HepG2 (cell line): ENCODE data around the gene TBC1D1.

Experiments
- AGO1 ChIP-seq: fragments of 200-400 bp; formaldehyde crosslinking; IDR thresholded peaks from 2 replicates; pipeline ENCODE4 v1.6.1; 2017; ENCODE audit warnings: mild to moderate bottlenecking, low read depth, low read length, moderate library complexity; ENCODE audit not compliant: poor library complexity, severe bottlenecking
- EZH2 ChIP-seq: conservative IDR thresholded peaks from 2 replicates; pipeline ENCODE4 v1.6.1; 2012; ENCODE audit warnings: mild to moderate bottlenecking, low read depth, low read length, moderate library complexity
- HBP1 ChIP-seq: IDR thresholded peaks from 2 replicates; pipeline ENCODE4 v1.6.1; 2016; ENCODE audit warnings: low read depth, control low read depth
- HMGXB4 ChIP-seq, 2 experiments: sonication (generic) in 1 of 2; formaldehyde crosslinking in 1 of 2; IDR thresholded peaks; 2 replicates each; pipeline versions ENCODE4 v1.4.0 to v1.6.1; 2018 to 2020; ENCODE audit warnings: missing genetic modification reagents in 2 of 2, borderline replicate concordance in 1 of 2, low read depth in 1 of 2, mild to moderate bottlenecking in 1 of 2, missing biosample characterization in 1 of 2
- NFIB ChIP-seq: sonication (generic); formaldehyde crosslinking; IDR thresholded peaks from 2 replicates; pipeline ENCODE4 v1.9.0; 2021; ENCODE audit warnings: missing genetic modification reagents, mild to moderate bottlenecking, borderline replicate concordance
- PITX1 ChIP-seq: sonication (generic); formaldehyde crosslinking; IDR thresholded peaks from 2 replicates; pipeline ENCODE4 v1.5.1; 2020; ENCODE audit warnings: mild to moderate bottlenecking, missing genetic modification reagents
- ZBTB20 ChIP-seq: sonication (generic); formaldehyde crosslinking; IDR thresholded peaks from 2 replicates; pipeline ENCODE4 v1.8.1; 2023; ENCODE audit warnings: missing genetic modification reagents, low read depth, mild to moderate bottlenecking, borderline replicate concordance
- ZHX1 ChIP-seq: sonication (generic); formaldehyde crosslinking; IDR thresholded peaks from 2 replicates; pipeline ENCODE4 v1.8.1; 2022; ENCODE audit warnings: low read depth, mild to moderate bottlenecking, missing genetic modification reagents
- ZNF619 ChIP-seq: sonication (generic); formaldehyde crosslinking; IDR thresholded peaks from 2 replicates; pipeline ENCODE4 v1.4.0; 2020; ENCODE audit warnings: mild to moderate bottlenecking, missing genetic modification reagents
- ZSCAN5A ChIP-seq: sonication (generic); formaldehyde crosslinking; IDR thresholded peaks from 2 replicates; pipeline ENCODE4 v1.8.0; 2022; ENCODE audit warnings: mild to moderate bottlenecking, missing genetic modification reagents, borderline replicate concordance

GRCh38 chr4:37903901-37904300 is 13.0 kb downstream of the TBC1D1 start:
- TF ChIP-seq NFIB (CRISPR knock-in tag) (no peak), ZNF619 (CRISPR knock-in tag) (no peak), ZHX1 (CRISPR knock-in tag) (no peak), EZH2 (no peak), HBP1 (no peak), ZSCAN5A (CRISPR knock-in tag) (no peak), ZBTB20 (CRISPR knock-in tag) (no peak), AGO1 (no peak), HMGXB4 (CRISPR knock-in tag; IDR thresholded peaks at IDR 0.05; ENCODE audit: borderline replicate concordance in 1 of 2, low read depth in 1 of 2) (no peak), PITX1 (no peak)
